Gastroesophageal sphincter (tissue), 4 donors: ENCODE measurements around the gene GNB5. TPM values are rescaled to one million over a fixed set of nuclear protein-coding genes. Genes with fewer than 3 reads are reported as not detected.

Experiments used
- ATAC-seq: fragments of 150-250 bp; one replicate; pipeline ENCODE4 v1.9.1; 2016; ENCODE audit warnings: mild to moderate bottlenecking, moderate library complexity
- H3K27ac ChIP-seq, 4 donors: fragments of 200-600 bp; sonication (generic) in 3 of 4; 1 replicate in 3 of 4; 2 replicates in 1 of 4; pipeline ENCODE4 v1.5.1; 2016 to 2019
- H3K27me3 ChIP-seq: fragments of 200-600 bp; sonication (generic); one replicate; pipeline ENCODE4 v1.5.1; 2019
- H3K36me3 ChIP-seq, 2 donors: fragments of 200-600 bp; sonication (generic); one replicate each; pipeline ENCODE4 v1.5.1; 2019; ENCODE audit warnings: control low read depth in 1 of 2
- H3K4me1 ChIP-seq, 3 donors: fragments of 200-600 bp; sonication (generic); 1 replicate in 2 of 3; 2 replicates in 1 of 3; pipeline ENCODE4 v1.5.1; 2016 to 2019; ENCODE audit warnings: control low read depth in 2 of 3
- H3K4me3 ChIP-seq, 2 donors: fragments of 200-600 bp; sonication (generic); one replicate each; pipeline ENCODE4 v1.5.1; 2019; ENCODE audit warnings: mild to moderate bottlenecking in 1 of 2, moderate library complexity in 1 of 2
- H3K9me3 ChIP-seq, 3 donors: fragments of 200-600 bp; sonication (generic); one replicate each; pipeline ENCODE4 v1.5.1; 2017 to 2019; ENCODE audit warnings: control low read depth in 2 of 3
- EP300 ChIP-seq: sonication (generic); formaldehyde crosslinking; IDR thresholded peaks from one replicate; pipeline ENCODE4 v1.6.1; 2017; ENCODE audit warnings: antibody characterized with exemption, mild to moderate bottlenecking
- POLR2A ChIP-seq, 2 donors: fragments of 450-650 bp; IDR thresholded peaks; one replicate each; pipeline ENCODE4 v1.6.1; 2017; ENCODE audit warnings: antibody characterized with exemption in 2 of 2, mild to moderate bottlenecking in 2 of 2, moderate library complexity in 1 of 2
- POLR2AphosphoS5 ChIP-seq: sonication (generic); formaldehyde crosslinking; IDR thresholded peaks from one replicate; pipeline ENCODE4 v1.6.1; 2017; ENCODE audit warnings: antibody characterized with exemption
- WGBS, 2 donors: methylation state at CpG; one replicate each; pipeline ENCODE4 v1.1.5; 2018; ENCODE audit warnings: low coverage in 1 of 2; 5-methylcytosine and 5-hydroxymethylcytosine counted together
- total RNA-seq, 4 donors: library from RNA; depleted of rRNA; stranded (reverse); fragments of >200 nt; gene quantifications; one replicate each; pipeline ENCODE4 v1.1.0, GENCODE V29; 2016
- TF ChIP-seq, protein P1 (sequence below), 4 experiments: fragments of 200-600 bp in 2 of 4; fragments of 450-650 bp in 2 of 4; sonication (generic) in 1 of 4; IDR thresholded peaks; one replicate each; pipeline ENCODE4 v1.5.1; 2017 to 2019; ENCODE audit warnings: antibody characterized with exemption in 4 of 4, mild to moderate bottlenecking in 2 of 4, moderate library complexity in 2 of 4

Gene GNB5
- total RNA-seq, 4 donors from 2014 or later = 37.8 to 57.3 (median 47.9) TPM

- no peak overlapping the region for H3K4me3 ChIP-seq
- ATAC-seq = peak; percentile 80
- no peak overlapping the region for H3K27ac ChIP-seq
- H3K9me3 ChIP-seq = no peaks in the 10 kb centered on the region
- H3K27me3 ChIP-seq = peaks cover 20% of the 10 kb centered on the region
- WGBS, 2 donors = 42 to 50% methylated on average over 3 of the region's 5 CpGs
- TF ChIP-seq EP300 (no peak), POLR2A (IDR thresholded peaks at IDR 0.05) (no peak), POLR2AphosphoS5 (peak; percentile 32)
- TF ChIP-seq, protein P1, sequence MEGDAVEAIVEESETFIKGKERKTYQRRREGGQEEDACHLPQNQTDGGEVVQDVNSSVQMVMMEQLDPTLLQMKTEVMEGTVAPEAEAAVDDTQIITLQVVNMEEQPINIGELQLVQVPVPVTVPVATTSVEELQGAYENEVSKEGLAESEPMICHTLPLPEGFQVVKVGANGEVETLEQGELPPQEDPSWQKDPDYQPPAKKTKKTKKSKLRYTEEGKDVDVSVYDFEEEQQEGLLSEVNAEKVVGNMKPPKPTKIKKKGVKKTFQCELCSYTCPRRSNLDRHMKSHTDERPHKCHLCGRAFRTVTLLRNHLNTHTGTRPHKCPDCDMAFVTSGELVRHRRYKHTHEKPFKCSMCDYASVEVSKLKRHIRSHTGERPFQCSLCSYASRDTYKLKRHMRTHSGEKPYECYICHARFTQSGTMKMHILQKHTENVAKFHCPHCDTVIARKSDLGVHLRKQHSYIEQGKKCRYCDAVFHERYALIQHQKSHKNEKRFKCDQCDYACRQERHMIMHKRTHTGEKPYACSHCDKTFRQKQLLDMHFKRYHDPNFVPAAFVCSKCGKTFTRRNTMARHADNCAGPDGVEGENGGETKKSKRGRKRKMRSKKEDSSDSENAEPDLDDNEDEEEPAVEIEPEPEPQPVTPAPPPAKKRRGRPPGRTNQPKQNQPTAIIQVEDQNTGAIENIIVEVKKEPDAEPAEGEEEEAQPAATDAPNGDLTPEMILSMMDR (IDR thresholded peaks at IDR 0.05) = no peak
- no peaks in the 10 kb centered on the region for H3K36me3 ChIP-seq
- H3K4me1 ChIP-seq = peaks cover 0 to 6% (median 0%) of the 10 kb centered on the region in 3 donors
Observed at GRCh38 chr15:52103217-52104207, 87.7 kb downstream of the GNB5 start.

GRCh38 chr15:52102463-52102862, 88.7 kb downstream of the GNB5 start:
- no peak overlapping the region for H3K4me3 ChIP-seq
- WGBS, 2 donors = 88% methylated on average over 2 of the region's 2 CpGs; no CpG with 5 or more reads in 1 of the 2 donors
- H3K9me3 ChIP-seq = no peaks in the 10 kb centered on the region
- TF ChIP-seq POLR2A (IDR thresholded peaks at IDR 0.05) (no peak), POLR2AphosphoS5 (no peak), EP300 (no peak)
- TF ChIP-seq, protein P1 (IDR thresholded peaks at IDR 0.05) = no peak
- no peaks in the 10 kb centered on the region for H3K36me3 ChIP-seq
- H3K4me1 ChIP-seq = peaks cover 0 to 6% (median 0%) of the 10 kb centered on the region in 3 donors
- peaks cover 11% of the 10 kb centered on the region for H3K27me3 ChIP-seq
- no peak overlapping the region for H3K27ac ChIP-seq
- ATAC-seq = no peak

DNA sequence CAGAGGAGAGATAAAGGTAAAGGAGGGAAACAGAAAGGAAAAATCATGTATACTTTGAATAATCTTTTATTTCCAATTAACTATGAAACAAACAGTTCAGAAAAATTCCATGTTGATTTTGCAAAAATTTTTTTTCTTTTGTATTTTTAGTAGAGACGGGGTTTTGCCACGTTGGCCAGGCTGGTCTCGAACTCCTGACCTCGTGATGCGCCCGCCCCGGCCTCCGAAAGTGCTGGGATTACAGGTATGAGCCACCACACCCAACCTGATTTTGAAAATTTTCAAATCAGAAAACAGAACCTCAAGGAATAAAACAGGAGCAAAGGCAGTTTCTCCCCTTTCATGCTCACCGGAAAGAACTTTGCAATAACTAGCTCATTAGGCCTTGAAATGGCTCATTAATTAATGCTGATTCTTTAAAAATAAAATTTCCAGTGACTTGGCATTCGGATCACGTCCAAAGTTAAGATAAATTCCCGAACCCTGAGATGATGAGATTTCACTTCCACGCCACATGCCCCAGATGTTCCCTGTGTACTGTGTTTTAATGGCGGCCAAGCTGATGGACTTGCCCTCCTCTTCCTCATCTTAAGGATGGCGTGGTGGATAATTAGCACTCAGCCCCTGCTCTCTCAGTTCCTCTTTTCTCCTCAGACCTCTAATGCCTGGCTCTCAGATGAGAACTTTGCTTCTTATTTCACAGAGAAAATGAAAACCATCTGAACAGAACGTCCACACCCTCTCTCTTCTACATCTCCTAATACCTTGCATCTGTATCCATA, 89.5 kb downstream of the GNB5 start:
- Histone ChIP-seq H3K27ac (no peak overlapping the region), H3K9me3 (no peaks in the 10 kb centered on the region)
- ATAC-seq = no peak

DNA sequence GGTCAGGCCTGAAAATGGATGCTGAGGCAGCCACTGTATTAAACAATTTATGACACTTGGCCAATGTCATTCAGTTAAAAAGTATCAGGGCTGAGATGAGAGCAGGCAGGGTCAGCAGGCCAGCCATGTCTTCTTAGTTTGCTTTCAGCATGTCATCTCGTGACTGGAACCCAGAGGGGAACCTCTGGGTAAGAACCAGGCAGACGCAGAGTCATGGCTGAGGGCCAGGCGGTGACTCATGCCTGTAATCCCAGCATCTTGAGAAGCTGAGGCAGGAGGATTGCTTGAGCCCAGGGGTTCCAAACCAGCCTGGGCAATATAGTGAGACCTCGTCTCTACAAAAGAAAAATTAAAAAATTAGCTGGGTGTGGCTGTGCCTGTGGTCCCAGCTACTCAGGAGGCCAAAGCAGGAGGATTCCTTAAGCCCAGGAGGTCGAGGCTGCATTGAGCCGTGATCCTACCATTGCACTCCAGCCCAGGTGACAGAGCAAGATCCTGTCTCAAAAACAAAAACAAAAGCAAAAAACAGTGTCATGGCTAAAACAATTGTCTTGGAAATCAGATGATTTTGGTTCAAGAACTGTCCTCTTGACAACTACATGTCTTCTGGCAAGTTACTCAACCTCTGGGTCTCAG, 90.3 kb downstream of the GNB5 start:
- no peak overlapping the region for H3K27ac ChIP-seq
- peak; percentile 20 for TF ChIP-seq POLR2AphosphoS5
- no peak for TF ChIP-seq EP300
- TF ChIP-seq, protein P1 (IDR thresholded peaks at IDR 0.05) = no peak
- H3K4me3 ChIP-seq = no peak overlapping the region
- no peaks in the 10 kb centered on the region for H3K27me3 ChIP-seq
- H3K9me3 ChIP-seq = no peaks in the 10 kb centered on the region
- ATAC-seq = peak; percentile 68
- 58 to 72% methylated on average over 3 to 6 of the region's 6 CpGs for WGBS, 2 donors
- H3K4me1 ChIP-seq = peaks cover 0 to 6% (median 0%) of the 10 kb centered on the region in 3 donors
- H3K36me3 ChIP-seq = no peaks in the 10 kb centered on the region

More for the DNA sequence above, 89.5 kb downstream of the GNB5 start:
- 89 to 93% methylated on average over 15 to 16 of the region's 16 CpGs for WGBS, 2 donors
- no peak overlapping the region for H3K4me3 ChIP-seq
- H3K27me3 ChIP-seq = peaks cover 3% of the 10 kb centered on the region
- no peak for TF ChIP-seq POLR2A (IDR thresholded peaks at IDR 0.05)
- TF ChIP-seq POLR2AphosphoS5 = no peak
- H3K4me1 ChIP-seq = peaks cover 0 to 6% (median 0%) of the 10 kb centered on the region in 3 donors
- H3K36me3 ChIP-seq = no peaks in the 10 kb centered on the region
